HG02981 (cell line): ENCODE measurements around the gene EDNRA.

ENCODE experiments used
- ATAC-seq: cut with Tn5 transposase; IDR thresholded peaks from one replicate; pipeline ENCODE4 v1.9.1; 2021; ENCODE audit warnings: mild to moderate bottlenecking, moderate library complexity; ENCODE audit not compliant: unreplicated experiment

The EDNRA gene

GRCh38 chr4:147586032-147586431 is 105.1 kb downstream of the EDNRA start:
- ATAC-seq = no peak

DNA sequence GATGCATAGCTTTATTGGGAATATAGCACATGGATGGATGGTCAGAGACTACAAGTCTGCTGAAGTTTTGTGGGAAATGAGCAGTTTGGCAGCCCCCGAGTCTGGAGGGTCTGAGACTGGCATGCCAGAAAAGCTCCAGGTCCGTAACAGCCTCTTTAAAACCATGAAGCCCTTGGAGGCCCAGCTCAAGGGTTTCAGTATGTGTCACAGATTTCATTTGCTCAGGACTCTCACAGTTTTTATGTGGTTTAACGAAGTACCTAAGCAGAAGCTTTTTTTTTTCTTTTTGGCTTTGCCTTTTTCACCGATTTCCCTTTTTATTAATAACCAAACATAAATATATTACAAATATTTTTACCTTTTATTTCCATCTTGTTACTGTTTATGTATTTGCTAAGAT is 105.7 kb downstream of the EDNRA start:
- ATAC-seq = peak; percentile 56

GRCh38 chr4:147587041-147587440 is 106.1 kb downstream of the EDNRA start:
- ATAC-seq = no peak

DNA sequence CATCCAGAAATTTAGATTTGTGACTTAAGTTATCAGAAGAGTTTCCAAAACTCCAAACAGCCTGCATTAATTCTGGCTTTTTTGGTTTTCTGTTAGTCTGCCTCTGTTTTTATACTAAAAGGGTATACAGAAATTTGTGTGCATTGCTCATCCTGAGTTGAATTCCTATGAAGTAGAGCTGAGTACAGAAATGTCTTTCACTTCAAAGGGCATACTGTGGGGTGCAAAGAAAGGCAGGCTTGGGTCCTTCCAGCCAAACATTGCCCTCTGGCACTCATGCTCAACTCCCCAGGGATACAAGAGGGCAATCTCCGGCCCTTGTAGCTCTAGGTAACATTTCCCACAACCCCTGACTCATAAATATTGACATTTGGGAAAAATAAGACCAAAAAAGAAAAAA is 108.7 kb downstream of the EDNRA start:
- no peak for ATAC-seq

GRCh38 chr4:147590249-147590920 is 109.5 kb downstream of the EDNRA start:
- peak; percentile 63 for ATAC-seq

- no peak for ATAC-seq
These were observed 110.2 kb downstream of the EDNRA start for GRCh38 chr4:147591106-147591505.

GRCh38 chr4:147594107-147594506 is 113.2 kb downstream of the EDNRA start:
- ATAC-seq = no peak
